Adipocyte (in vitro differentiated cells): Measurements from ENCODE around the gene IMMP2L.

ENCODE experiments used
- DNase-seq: peaks from one replicate; pipeline ENCODE4 v3.0.0-alpha.2; 2015; ENCODE audit warnings: low read depth
- H3K27me3 ChIP-seq: replicated peaks from 2 replicates; pipeline ENCODE4 v1.7.0; 2013; ENCODE audit warnings: mild to moderate bottlenecking, low read length, moderate library complexity; ENCODE audit not compliant: control insufficient read depth, insufficient read depth
- H3K36me3 ChIP-seq: 2 replicates; pipeline ENCODE4 v1.7.0; 2013; ENCODE audit warnings: low read length, mild to moderate bottlenecking, moderate library complexity; ENCODE audit not compliant: control insufficient read depth, insufficient read depth, severe bottlenecking
- H3K4me1 ChIP-seq: 2 replicates; pipeline ENCODE4 v1.7.0; 2013; ENCODE audit warnings: mild to moderate bottlenecking, low read length, moderate library complexity; ENCODE audit not compliant: control insufficient read depth, insufficient read depth
- H3K4me3 ChIP-seq: 2 replicates; pipeline ENCODE4 v1.7.0; 2013; ENCODE audit warnings: mild to moderate bottlenecking, low read length, moderate library complexity
- H3K9ac ChIP-seq: 2 replicates; pipeline ENCODE4 v1.7.0; 2013; ENCODE audit warnings: mild to moderate bottlenecking, low read length, moderate library complexity
- H3K9me3 ChIP-seq: 2 replicates; pipeline ENCODE4 v1.7.0; 2013; ENCODE audit warnings: mild to moderate bottlenecking, low read length, moderate library complexity; ENCODE audit not compliant: control insufficient read depth

The IMMP2L gene

DNA sequence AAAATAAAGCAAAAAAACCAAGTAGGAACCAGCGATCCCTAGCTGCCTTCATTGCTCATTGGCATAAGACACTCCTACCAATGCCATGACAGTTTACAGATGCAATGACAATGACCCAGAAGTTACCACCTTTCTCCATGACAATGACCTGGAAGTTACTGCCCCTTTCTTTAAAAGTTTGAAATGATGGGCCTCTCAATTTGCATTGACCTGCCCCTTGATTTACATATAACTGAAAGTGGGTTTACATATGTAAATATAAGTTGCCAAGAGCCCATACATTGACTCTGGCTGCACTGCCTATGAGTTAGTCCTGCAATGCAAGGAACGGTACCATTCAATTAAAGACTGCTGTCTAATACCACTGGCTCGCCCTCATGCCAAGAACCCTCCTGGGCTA, 712.1 kb downstream of the IMMP2L start:
- Histone ChIP-seq H3K27me3 (no peaks in the 10 kb centered on the region), H3K36me3 (no peaks in the 10 kb centered on the region), H3K9me3 (no peaks in the 10 kb centered on the region), H3K4me1 (no peaks in the 10 kb centered on the region), H3K4me3 (no peak overlapping the region), H3K9ac (no peak overlapping the region)
- DNase-seq: no peak

DNA sequence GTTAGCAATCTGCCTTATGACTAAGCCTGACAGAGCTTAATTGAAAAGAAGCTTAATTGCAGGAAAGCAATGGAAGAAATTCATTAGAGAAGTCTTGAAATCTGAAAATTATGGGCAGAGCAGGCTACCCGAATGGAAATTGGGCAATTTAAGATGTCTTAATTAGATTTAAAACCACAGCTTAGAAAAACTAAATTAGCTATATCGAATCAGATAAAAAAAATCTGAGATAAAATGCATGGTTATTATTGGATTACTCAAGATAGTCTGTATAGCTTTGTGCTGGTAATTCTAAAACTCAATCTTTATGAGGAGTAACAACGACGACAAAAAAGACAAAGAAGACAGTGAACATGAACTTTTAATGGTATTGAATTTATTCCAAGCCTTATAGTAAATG, 719.5 kb downstream of the IMMP2L start:
- H3K27me3 ChIP-seq: no peaks in the 10 kb centered on the region
- no peak overlapping the region for H3K4me3 ChIP-seq
- no peak for DNase-seq
- no peak overlapping the region for H3K9ac ChIP-seq
- H3K4me1 ChIP-seq: no peaks in the 10 kb centered on the region
- no peaks in the 10 kb centered on the region for H3K36me3 ChIP-seq
- no peaks in the 10 kb centered on the region for H3K9me3 ChIP-seq

DNA sequence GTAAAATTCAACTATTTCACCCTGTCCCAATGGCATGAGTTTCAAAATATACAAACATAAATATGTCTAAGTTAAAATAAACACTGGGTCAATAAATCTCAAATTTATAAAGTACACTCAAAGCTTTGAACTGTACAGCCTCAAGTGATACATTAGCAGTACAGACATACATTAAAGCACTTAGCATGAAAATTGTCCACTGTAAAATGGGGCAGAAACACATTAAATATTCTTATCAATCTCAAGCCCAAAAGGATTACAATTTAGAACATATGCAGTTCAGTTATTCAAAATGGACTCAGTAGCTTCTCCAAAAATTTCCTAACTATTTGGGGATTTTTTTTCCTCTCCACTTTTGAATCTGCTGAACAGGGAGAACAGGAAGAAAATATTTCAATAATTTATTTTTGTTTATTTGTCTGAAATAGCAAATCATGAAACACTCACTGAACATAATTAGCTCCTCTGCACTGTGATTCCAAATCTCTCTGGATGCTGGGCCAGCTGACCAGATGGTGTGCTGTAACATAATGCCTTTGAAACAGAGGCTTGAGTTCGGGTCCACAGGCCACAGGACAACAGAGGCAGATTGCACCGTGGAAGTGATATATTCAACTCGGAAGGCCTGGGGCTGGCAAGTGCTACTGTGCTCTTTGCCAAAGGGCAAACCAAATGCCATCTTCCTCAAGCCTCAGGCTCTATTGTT, 720.3 kb downstream of the IMMP2L start:
- no peaks in the 10 kb centered on the region for H3K36me3 ChIP-seq
- no peaks in the 10 kb centered on the region for H3K4me1 ChIP-seq
- H3K27me3 ChIP-seq: no peaks in the 10 kb centered on the region
- peak; percentile 22 for DNase-seq
- H3K9ac ChIP-seq: no peak overlapping the region
- no peaks in the 10 kb centered on the region for H3K9me3 ChIP-seq
- H3K4me3 ChIP-seq: no peak overlapping the region

DNA sequence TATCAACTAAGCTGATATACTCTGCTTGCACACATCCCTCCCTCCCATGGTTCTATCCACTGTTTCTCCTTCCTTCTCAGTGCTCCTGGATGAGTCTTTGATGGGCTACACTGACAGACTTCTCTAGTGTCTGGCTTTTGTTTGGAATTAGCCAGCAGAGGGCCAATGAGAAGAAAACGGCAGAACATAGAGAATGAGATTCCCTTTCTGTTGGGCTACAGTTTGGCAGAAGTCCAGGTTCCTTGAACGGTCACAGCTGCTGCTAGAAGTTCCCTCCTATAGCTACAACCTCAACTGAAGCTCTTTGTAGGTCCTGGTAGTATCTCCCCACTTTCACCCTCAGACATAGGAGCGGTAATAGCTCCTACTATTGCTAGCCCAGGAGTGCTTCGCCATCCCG, 722.4 kb downstream of the IMMP2L start:
- no peaks in the 10 kb centered on the region for H3K9me3 ChIP-seq
- DNase-seq: peak; percentile 54

DNA sequence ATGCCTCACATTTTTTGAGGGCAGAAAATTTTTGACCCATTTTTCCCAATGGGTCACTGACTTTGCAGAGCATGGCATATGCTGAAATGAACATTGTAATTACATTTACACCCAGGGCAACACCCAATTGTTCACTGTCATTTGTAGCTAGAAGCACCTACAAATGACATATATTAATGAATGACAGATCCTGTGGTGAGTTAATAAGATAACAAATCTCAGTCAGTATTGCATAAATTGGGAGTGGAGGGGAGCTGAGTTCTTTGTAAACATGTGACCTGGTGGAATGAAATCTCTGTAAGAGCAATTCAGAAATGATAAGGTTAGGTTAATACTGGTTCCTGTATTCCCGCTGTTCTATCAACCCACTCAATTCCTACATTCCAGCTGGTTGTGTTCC, 726.4 kb downstream of the IMMP2L start:
- no peak for DNase-seq
- Histone ChIP-seq H3K9ac (no peak overlapping the region), H3K27me3 (no peaks in the 10 kb centered on the region), H3K4me3 (no peak overlapping the region), H3K36me3 (no peaks in the 10 kb centered on the region), H3K4me1 (peaks cover 18% of the 10 kb centered on the region), H3K9me3 (no peaks in the 10 kb centered on the region)

More for the DNA sequence above, 722.4 kb downstream of the IMMP2L start:
- Histone ChIP-seq H3K4me3 (no peak overlapping the region), H3K4me1 (no peaks in the 10 kb centered on the region), H3K27me3 (no peaks in the 10 kb centered on the region), H3K36me3 (no peaks in the 10 kb centered on the region), H3K9ac (no peak overlapping the region)

DNA sequence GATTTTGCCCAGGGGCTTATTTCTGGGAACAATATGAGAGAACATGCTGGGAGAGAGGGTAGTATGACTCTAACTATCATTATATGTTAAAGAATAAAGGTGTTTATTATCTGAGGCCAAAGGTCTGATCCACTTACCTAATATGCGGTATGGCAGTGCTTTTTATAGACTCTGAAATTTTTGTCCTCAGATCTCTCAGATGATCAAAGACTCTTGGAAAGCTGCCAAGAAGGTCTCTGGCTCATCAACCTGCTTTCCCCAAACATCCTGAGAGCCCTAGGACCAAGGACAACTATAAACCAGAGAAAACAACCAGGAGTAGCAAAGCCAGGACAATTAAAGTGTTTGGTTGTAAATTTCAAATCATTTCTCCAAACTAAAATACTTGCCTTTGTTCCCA, 727.1 kb downstream of the IMMP2L start:
- peak; percentile 9 for DNase-seq

DNA sequence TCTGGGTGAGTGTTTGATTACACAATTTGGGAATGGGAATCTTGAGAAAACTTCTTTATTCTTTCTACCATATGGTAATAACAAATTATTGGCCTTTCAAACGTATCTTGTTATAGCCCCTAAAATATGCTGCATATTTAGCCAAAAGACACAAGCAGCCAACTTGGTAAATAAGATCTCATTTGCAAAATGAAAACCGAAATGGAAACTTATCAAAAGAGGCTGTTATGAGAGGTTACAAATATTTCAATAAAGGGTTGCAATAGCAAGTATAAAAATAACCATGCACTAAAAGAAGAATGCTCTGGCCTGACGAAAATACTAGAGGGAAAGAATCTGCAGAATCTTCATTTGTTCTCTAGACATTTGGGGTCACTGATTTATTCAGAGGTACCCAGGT, 730.9 kb downstream of the IMMP2L start:
- Histone ChIP-seq H3K27me3 (no peaks in the 10 kb centered on the region), H3K4me1 (peaks cover 37% of the 10 kb centered on the region), H3K4me3 (peak overlapping the region; percentile 41), H3K9me3 (no peaks in the 10 kb centered on the region), H3K9ac (peak overlapping the region; percentile 62), H3K36me3 (no peaks in the 10 kb centered on the region)
- DNase-seq: no peak

More for the DNA sequence above, 727.1 kb downstream of the IMMP2L start:
- H3K9me3 ChIP-seq: no peaks in the 10 kb centered on the region
- no peak overlapping the region for H3K4me3 ChIP-seq
- H3K9ac ChIP-seq: no peak overlapping the region
- no peaks in the 10 kb centered on the region for H3K27me3 ChIP-seq
- H3K36me3 ChIP-seq: no peaks in the 10 kb centered on the region
- H3K4me1 ChIP-seq: peaks cover 24% of the 10 kb centered on the region

DNA sequence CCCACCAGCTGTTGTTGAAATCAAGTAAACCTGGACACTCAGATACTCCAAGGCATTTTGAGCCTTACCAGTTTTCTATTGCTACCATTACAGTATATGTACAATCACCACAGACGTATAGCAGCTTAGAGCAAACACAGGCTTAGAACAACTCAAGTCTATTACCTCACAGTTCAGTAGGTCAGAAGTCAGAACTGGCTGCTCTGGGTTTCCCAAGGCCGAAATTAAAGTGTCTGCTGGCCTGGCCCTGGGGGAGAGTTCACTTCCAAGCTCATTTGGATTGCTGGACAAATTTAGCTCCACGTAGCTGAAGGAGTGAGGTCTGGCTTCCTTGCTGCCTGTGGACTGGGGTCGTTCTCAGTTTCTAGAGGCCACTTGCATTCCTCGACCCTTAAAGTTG, 731.5 kb downstream of the IMMP2L start:
- Histone ChIP-seq H3K4me1 (peaks cover 37% of the 10 kb centered on the region), H3K9ac (peak overlapping the region; percentile 62), H3K36me3 (no peaks in the 10 kb centered on the region), H3K27me3 (no peaks in the 10 kb centered on the region), H3K4me3 (peak overlapping the region; percentile 41), H3K9me3 (no peaks in the 10 kb centered on the region)
- DNase-seq: no peak

DNA sequence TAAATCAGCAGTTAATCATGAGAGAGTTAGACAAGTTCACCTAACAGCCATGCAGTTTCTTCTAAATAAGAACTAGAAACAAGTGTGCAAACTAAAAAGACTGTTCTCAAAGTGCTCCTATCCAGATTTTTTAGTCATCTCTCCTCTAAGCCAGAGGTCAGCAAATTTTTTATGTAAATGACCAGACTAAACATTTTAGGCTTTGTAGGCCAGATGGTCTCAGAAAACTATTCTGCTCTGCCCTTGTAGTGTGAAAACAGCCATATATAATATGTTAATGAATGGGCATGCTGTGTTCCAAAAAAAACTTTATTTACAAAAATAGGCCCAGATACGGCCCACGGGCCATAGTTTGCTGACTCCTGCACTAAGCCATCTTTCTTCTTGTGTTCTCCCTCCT, 734.4 kb downstream of the IMMP2L start:
- H3K27me3 ChIP-seq: no peaks in the 10 kb centered on the region

DNA sequence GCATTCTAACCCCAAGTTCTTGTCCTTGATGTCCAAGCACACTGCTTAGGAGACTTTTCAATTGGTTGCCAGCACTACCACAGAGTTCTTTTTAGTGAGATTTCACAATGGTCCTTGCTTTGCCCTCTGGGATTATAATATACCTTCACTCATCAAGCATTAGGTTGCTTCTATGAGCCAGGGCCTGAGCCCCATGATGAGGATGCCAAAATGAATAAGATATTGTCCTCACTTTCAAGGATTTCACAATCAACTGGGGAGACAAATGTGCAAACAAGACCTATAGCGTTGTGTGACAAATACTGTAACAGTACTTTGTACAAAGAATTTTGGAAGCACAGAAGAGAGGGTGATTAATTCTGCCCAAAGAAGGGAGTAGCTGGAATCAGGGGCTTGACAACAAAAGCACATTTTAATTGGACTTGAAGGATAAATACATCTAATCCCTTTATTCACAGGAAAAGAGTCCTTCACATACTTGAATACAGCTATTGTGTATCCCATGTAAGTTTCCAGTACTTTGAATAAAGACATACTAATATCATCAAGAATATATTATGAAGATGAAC, 734.9 kb downstream of the IMMP2L start:
- H3K9me3 ChIP-seq: no peaks in the 10 kb centered on the region
- H3K9ac ChIP-seq: no peak overlapping the region
- no peaks in the 10 kb centered on the region for H3K27me3 ChIP-seq
- DNase-seq: no peak
- H3K36me3 ChIP-seq: no peaks in the 10 kb centered on the region
- peaks cover 34% of the 10 kb centered on the region for H3K4me1 ChIP-seq
- H3K4me3 ChIP-seq: no peak overlapping the region

More for the DNA sequence above, 734.4 kb downstream of the IMMP2L start:
- Histone ChIP-seq H3K9ac (no peak overlapping the region), H3K4me3 (no peak overlapping the region), H3K4me1 (peaks cover 37% of the 10 kb centered on the region), H3K9me3 (no peaks in the 10 kb centered on the region), H3K36me3 (no peaks in the 10 kb centered on the region)
- DNase-seq: no peak

DNA sequence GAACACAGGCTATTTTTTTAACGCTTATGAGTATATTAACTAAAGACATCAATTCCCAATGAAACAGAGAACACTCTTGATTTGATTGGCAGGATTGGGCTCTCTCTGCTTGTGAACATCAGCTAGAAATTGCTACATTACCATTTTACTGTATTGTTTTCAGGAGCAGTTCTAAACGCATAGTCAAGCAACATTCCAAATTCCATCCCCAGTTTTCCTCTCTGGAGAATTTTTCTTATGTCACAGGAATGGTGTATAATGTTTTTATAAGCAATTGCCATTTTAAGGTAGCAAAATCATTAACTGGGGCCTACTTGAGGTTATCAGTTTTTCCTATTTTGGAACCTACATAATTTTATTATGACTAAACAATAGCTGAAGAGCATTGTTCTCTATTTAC, 748.3 kb downstream of the IMMP2L start:
- Histone ChIP-seq H3K27me3 (no peaks in the 10 kb centered on the region), H3K9me3 (no peaks in the 10 kb centered on the region), H3K4me3 (no peak overlapping the region), H3K4me1 (no peaks in the 10 kb centered on the region), H3K9ac (no peak overlapping the region), H3K36me3 (no peaks in the 10 kb centered on the region)
- DNase-seq: no peak

DNA sequence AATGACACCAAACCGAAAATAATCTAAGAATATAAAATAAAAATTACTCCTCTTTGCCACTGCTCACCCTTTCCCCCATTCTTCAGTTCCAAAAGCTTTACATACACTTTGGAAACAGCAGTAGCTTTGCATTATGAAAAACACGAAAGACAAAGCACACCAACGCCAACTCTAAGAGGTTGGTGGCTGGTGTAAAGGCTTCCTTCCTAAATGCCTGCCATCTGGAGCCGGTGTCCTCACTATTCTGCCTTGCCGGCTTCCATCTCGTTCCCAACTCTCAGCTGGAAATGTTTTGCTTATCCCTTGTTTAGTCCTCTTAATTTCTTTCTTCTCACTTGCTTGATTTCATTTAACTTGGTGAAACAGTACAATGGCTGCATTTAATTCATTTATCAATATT, 752.5 kb downstream of the IMMP2L start:
- no peak overlapping the region for H3K9ac ChIP-seq
- no peaks in the 10 kb centered on the region for H3K27me3 ChIP-seq
- no peaks in the 10 kb centered on the region for H3K36me3 ChIP-seq
- no peaks in the 10 kb centered on the region for H3K9me3 ChIP-seq
- DNase-seq: no peak
- no peak overlapping the region for H3K4me3 ChIP-seq
- H3K4me1 ChIP-seq: peaks cover 7% of the 10 kb centered on the region
